Stimulated activated naive CD4-positive, alpha-beta T cell (primary cell): ENCODE data around the gene PTPRN.
"Not testable (repeated sequence)": the region's sequence is repeated elsewhere in the genome, so short reads cannot be mapped to it uniquely, and the experiment has no call there.

Experiments used
- DNase-seq, 6 experiments: peaks; one replicate each; lab custom pipeline; 2025; lab: John Stamatoyannopoulos, UW

PTPRN gene

GRCh38 chr2:219270055-219270372 lies 39.2 kb downstream of the PTPRN start:
- no peak for DNase-seq

GRCh38 chr2:219269362-219270054 lies 39.7 kb downstream of the PTPRN start:
- no peak for DNase-seq

DNA sequence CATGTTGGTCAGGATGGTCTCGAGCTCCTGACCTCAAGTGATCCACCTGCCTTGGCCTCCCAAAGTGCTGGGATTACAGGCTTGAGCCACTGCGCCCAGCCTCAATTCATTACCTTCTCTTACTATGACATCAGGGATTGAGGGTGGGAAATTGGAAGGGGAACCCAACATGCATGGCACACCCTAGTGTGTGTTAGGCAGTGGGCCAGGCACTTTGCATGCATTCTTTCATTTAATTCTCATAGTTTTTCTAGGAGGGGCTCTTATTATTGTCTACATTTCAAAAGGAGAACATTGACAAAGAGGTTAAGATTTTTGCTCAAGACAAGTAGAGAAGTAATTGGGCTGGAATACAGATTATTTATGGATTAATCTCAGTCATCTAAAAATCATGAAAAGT lies 40.9 kb downstream of the PTPRN start:
- DNase-seq, result no peak

DNA sequence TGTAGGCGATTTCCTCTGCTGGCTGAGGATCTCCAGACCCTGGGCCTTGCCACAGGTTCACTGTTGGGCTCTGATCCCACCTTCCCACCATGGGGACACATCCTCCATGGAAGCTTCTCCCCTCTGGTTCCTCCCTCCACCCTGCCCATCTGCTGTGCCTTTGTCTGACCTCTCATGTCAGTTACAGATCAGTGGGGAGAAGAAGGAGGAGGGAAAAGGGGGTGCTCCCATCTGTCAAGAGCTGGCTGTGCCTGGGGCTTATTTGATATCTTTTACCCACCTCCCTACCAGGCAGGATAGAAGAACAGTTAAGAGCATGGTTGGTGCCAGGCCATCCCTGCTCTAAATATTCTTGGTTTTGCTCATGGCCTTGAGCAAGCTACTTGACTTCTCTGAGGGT lies 42.3 kb downstream of the PTPRN start:
- no peak for DNase-seq

DNA sequence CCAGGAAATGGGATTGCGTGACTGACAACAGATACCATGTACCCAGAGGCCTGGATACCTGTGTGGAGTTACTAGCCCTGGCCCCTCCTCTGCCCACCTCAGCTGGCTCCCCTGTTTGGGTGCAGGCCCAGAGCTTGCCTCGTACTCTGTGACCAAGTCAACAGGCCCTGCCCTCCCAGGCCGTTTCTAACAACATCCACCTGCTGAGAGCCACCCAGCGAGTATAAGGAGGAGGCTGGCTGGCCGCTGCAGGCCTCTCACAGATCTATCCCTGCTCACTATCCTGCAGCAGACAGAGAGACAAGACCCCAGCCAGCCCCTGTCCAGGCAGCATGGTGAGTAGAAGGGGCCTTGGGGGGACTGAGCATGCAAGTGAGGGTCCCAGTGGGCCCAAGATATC lies 43.0 kb downstream of the PTPRN start:
- DNase-seq, result no peak

DNA sequence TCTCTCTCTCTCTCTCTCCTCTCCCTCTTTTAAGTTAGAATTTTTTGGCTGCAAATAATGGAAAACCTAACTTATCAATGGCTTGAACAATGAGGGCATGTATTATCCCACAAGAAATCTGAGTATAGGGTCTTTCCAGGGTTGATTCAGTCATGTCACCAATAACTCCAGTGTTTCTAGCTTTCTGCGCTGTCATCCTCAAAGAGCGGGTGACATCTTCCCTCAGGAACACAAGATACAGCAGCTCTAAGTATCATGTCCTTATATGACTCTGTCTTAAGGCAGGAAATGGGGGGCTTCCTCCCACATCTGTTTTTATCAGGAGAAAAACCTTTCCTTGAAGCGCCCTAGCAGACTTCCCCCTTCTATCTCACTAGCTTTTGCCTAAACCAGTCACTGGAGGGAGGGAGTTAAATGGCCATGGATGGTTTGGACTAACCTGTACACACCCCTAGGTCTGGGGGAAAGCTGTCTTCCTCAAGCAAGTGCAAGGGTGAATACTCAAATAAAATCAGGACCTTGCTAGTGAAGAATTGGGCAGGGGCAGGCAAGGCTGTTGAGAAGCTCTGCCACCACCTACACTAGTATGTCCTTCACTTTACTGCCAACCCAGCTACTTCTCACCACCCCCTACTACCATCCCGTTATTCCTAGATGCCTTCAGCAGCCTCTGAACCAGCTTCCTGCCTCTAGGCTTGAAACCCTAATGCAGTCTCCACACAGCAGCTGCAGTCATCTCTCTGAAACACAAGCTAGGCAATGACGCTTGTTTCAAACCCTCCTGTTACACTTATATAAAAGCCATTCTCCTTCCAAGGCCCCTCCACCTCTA lies 48.0 kb downstream of the PTPRN start:
- no peak for DNase-seq

DNA sequence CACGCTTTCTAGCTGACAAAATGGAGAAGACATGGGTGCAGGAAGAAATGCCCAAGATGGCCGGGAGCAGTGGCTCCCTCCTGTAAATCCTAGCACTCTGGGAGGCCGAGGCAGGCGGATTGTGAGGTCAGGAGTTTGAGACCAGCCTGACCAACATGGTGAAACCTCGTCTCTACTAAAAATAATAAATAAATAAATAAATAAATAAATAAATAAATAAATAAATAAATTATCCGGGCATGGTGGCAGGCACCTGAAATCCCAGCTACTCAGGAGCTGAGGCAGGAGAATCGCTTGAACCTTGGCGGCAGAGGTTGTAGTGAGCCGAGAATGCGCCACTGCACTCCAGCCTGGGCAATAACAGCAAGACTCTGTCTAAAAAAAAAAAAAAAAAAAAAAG lies 50.3 kb downstream of the PTPRN start:
- DNase-seq, result not testable (repeated sequence)

GRCh38 chr2:219254590-219255201 lies 54.5 kb downstream of the PTPRN start:
- DNase-seq, result peak in 5 of 6 experiments; percentile 38 to 87 (median 75)

- peak; percentile 85 to 93 (median 92) for DNase-seq
These were observed 55.2 kb downstream of the PTPRN start, which contains the start of gene TUBA4A for GRCh38 chr2:219253753-219254589. Gene TUBA4A, minus strand, starts transcription at chr2:219253918. Its CDS starts 60 bp downstream, at chr2:219253858.

GRCh38 chr2:219252900-219253752 lies 56.1 kb downstream of the PTPRN start, which contains the start of gene TUBA4B:
Gene TUBA4B, plus strand, starts transcription at chr2:219253243. Its CDS starts 165 bp downstream, at chr2:219253408.
- DNase-seq, result peak in 5 of 6 experiments; percentile 20 to 64 (median 46)

DNA sequence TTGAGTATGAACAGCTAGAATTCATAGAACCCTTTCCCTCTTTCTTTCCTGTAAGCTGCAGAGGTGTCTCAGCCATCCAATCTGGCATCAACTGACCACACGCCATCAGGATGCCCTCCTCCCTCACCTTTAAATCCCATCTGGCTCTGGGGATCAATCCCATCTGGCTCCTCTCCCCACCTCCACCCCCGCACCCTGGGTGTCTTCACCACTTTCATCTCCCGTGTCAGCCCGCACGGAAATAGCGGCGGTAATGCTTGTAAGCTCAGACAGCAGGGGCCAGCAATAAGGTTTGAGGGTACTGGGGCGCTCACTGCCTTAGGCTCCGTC lies 56.7 kb downstream of the PTPRN start:
- peak in 3 of 6 experiments; percentile 18 to 40 (median 32) for DNase-seq

GRCh38 chr2:219252084-219252483 lies 57.1 kb downstream of the PTPRN start:
- DNase-seq, result no peak

GRCh38 chr2:219251656-219252055 lies 57.5 kb downstream of the PTPRN start:
- no peak for DNase-seq

GRCh38 chr2:219250049-219250781 lies 59.0 kb downstream of the PTPRN start:
- DNase-seq, result peak in 1 of 6 experiments; percentile 39

DNA sequence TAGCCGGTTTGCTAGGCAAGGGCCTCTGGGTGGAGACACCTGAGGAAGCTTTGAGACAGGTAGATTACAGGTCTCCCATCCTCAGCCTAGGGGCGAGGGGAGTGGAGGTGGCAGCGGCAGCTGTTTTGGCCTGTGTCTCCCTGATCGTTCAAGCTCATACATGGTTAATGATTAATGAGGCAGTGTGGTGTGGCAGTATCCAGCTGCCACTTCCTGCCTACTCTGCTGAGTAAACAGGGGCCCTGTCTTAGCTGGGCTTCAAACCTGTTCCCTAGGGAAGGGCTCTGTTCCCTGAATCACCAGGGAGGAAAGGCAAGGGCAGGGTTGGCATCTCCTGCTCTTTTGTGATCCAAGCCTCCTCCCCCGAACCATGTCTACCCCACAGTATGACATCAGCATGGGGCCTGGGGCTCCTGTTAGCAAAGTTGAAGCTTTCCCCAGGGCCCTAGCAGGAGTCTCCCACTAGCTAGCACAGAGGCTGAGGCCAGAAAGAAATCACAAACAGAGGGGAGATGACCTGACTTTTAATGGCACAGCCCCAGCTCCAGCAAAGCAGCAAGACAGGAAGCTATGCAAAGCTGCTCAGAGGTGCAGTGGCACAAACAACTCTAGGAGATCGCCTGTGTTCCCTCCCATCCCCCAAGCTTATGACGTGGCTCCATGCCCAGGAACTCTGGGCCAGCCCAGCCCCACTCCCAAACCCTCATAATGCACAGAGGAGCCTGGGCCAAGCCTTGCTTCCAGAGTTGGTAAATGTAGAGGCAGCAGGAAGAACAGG lies 59.8 kb downstream of the PTPRN start:
- DNase-seq, result peak in 5 of 6 experiments; percentile 32 to 50 (median 41)

- DNase-seq, result no peak
These were observed 60.4 kb downstream of the PTPRN start for GRCh38 chr2:219248845-219249202.

- peak; percentile 25 to 82 (median 57) for DNase-seq
These were observed 61.2 kb downstream of the PTPRN start for GRCh38 chr2:219247678-219248642.

GRCh38 chr2:219246559-219246958 lies 62.6 kb downstream of the PTPRN start:
- no peak for DNase-seq
